Liver (tissue), 3 donors: ENCODE measurements around the gene TMEM50A.
"Not testable (repeated sequence)": the region's sequence is repeated elsewhere in the genome, so short reads cannot be mapped to it uniquely, and the experiment has no call there.

Experiments
- TF ChIP-seq, protein P1 (sequence below): fragments of 150-350 bp; IDR thresholded peaks from 2 replicates; pipeline ENCODE4 v1.5.1; 2017; ENCODE audit warnings: improper control_type of control experiment, low read depth, low read length; ENCODE audit not compliant: missing input control
- TF ChIP-seq, protein P2 (sequence below): IDR thresholded peaks from 2 replicates; pipeline ENCODE4 v1.6.1; 2016; ENCODE audit warnings: antibody characterized with exemption
- donor health status: healthy.
- donor health status: healthy.

DNA sequence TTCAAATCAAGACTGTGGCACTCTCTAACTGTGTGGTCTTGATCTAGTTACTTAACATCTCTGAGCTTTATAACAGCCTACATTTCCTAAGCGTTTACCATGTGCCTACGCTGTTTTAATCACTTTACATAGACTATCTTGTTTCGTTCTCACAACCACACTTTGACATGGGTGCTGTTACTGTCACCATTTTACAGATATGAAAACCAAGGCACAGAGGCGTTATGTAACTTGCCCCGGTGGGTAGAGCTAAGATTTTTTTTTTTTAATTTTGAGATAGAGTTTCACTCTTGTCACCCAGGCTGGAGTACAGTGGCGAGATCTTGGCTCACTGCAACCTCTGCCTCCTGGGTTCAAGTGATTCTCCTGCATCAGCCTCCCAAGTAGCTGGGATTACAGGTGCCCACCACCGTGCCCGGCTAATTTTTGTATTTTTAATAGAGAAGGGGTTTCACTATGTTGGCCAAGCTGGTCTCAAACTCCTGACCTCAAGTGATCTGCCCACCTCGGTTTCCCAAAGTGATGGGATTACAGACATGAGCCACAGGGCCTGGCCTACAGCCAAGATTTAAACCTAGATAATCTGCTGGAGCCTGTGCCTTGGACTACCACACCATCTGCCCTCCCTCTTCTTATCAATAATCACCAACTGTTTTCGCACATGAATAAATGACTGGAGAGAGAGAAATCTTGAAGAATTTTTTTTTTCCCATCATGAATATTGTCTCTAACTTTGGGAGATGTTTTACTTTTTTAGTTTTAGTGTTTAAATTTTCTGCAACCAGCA, 71.7 kb downstream of the TMEM50A start:
- TF ChIP-seq, protein P1, sequence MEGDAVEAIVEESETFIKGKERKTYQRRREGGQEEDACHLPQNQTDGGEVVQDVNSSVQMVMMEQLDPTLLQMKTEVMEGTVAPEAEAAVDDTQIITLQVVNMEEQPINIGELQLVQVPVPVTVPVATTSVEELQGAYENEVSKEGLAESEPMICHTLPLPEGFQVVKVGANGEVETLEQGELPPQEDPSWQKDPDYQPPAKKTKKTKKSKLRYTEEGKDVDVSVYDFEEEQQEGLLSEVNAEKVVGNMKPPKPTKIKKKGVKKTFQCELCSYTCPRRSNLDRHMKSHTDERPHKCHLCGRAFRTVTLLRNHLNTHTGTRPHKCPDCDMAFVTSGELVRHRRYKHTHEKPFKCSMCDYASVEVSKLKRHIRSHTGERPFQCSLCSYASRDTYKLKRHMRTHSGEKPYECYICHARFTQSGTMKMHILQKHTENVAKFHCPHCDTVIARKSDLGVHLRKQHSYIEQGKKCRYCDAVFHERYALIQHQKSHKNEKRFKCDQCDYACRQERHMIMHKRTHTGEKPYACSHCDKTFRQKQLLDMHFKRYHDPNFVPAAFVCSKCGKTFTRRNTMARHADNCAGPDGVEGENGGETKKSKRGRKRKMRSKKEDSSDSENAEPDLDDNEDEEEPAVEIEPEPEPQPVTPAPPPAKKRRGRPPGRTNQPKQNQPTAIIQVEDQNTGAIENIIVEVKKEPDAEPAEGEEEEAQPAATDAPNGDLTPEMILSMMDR = not testable (repeated sequence)
- TF ChIP-seq, protein P2, sequence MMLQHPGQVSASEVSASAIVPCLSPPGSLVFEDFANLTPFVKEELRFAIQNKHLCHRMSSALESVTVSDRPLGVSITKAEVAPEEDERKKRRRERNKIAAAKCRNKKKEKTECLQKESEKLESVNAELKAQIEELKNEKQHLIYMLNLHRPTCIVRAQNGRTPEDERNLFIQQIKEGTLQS = not testable (repeated sequence)
